HG03565 (cell line): ENCODE measurements around the gene CELF2.
A peak's percentile ranks its signal among the peaks of the same experiment; 100 is the strongest.

ENCODE experiments used
- ATAC-seq: cut with Tn5 transposase; IDR thresholded peaks from one replicate; pipeline ENCODE4 v1.9.1; 2021; ENCODE audit warnings: mild to moderate bottlenecking, moderate library complexity; ENCODE audit not compliant: unreplicated experiment

Gene CELF2

GRCh38 chr10:11242443-11243387, 225.0 kb downstream of the CELF2 start:
- ATAC-seq: peak; percentile 31

- ATAC-seq: no peak
These were observed 226.0 kb downstream of the CELF2 start for GRCh38 chr10:11243425-11244222.

GRCh38 chr10:11245095-11245479, 227.4 kb downstream of the CELF2 start:
- peak; percentile 13 for ATAC-seq

DNA sequence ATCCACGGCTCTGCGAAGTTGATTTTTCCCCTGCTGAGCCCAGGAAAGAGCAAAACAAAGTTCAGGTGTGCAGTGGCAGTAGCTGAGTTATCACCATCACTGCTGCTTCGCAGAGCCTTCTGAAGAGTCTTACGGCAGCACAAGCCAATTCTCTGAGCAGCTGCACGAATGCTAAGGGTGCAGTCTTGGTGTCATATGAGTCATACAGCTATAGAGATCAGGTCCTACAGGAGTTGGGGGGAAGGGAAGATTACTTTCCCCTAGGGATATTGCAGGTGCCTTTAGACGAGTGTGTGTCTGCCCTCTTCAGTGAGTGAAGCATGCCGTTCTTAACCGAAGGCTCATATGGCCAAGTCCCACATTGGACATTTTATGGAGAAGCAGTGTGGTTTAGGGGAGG, 227.8 kb downstream of the CELF2 start:
- peak; percentile 36 for ATAC-seq

DNA sequence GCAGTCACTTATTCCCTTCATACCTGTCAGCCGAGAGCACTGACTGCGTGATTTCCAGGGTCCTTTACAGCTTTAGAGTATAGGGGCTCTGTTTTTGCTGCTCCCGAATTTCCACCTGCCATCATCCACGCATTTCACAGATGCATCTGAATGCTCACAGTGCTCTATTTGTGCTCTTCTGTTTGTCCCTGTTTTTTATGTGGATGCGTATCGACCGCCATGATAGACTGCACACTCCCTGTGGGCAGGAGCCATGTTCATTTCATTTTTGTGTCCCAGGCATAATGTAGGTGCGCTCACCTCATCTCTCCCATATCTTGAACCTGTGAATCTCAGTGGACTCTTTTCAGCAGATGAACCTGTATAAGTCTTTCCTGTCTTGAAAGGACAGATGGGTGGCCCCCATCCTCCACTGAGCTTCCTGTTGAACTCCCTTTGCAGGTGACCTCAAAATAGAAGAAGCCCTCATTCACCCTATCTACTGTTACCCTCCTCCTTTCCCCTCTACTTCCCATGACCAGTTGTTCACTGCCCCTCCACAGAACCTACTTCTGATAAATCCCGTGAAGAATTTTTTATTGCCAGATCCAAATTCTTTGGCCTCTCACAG, 228.4 kb downstream of the CELF2 start:
- no peak for ATAC-seq

DNA sequence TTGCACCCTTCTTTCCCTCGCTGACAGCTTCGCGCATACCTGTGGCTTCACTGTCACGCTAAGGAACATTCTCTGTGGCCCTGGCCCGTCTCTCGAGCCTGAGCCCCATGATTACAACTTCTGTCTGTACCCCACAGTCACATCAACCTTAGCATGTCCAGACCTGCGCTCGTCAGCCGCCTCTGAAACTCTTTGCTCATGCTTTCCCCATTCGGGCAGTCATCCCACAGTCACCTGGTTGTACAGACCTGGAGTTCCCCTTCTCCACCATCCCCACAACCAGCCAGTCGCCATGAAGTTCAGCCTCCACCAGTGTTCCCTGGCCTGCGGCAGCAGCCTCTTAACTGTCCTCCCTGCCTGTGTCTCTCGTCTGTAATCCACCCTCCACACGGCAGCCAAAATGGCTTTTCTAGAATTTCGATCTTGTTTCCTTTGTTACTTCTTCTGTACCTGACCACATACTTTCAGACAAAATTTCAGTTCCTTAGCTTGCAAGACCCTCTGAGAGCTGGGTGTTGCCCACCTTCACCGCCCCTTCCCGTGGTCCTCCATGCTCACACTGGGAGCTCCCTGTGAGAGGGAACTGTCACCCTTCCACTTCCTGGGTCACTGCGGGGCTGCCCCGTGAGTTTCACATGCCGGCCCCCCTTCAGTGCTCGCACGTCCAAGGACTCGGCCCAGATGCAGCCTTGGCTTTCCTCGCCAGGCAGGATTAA, 229.2 kb downstream of the CELF2 start:
- ATAC-seq: peak; percentile 27

- ATAC-seq: no peak
These were observed 231.6 kb downstream of the CELF2 start for GRCh38 chr10:11249152-11249807.

DNA sequence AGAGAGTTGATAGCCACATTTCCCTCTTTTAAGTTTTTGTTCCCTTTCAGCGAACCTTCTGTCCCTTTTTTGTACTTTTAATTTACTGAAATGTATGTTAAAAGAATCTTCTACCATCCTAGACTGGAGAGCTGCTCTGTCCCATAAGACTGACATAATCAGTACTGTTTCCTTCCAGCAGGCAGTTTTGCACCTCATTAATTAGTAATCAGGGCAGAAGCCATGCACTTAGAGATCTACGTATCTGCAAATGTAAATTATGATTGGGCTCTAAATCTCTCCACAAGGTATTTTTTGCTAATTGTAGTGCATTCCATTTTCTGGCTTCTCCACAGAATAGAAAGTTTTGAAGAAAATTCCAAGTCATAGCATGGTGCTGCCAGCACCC, 232.1 kb downstream of the CELF2 start:
- no peak for ATAC-seq

DNA sequence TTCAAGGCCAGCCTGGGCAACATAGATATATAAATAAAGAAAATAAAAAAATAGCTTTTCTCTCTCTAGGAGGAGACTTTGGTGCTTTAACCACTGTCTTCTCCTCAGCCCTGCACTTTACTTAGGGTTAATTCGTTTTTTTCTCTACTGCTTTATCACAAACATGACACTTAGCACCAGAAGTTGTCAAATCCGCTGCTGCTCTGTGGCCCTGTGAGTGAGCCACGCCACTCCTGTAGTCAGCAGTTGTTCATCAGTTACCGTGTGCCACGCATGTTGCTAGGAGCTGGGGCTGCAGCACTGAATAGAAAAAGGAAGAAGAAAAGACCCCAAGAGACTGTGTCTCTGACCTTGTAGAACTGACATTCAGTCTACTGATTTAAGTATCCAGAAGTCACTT, 232.6 kb downstream of the CELF2 start:
- ATAC-seq: no peak

DNA sequence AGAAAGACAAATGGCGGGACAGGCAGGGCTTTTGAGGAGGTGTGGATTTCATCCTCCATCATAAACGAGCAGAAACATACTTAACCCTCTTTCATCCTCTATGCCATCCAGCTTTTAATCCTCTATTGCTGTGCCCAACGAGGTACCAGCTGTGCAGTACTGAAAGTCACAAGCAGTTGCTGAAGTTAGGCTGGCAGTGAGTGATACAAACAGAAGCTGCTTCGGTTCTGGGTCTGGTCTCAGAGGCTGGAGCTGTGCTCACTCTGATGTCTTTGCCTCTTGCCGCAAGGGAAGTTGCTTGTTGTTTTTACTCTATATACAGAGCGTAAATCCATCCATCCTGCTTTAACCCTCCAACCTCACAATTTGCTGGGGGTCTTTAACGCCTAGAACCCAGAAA, 235.2 kb downstream of the CELF2 start:
- no peak for ATAC-seq

- no peak for ATAC-seq
These were observed 235.8 kb downstream of the CELF2 start for GRCh38 chr10:11253385-11254002.

DNA sequence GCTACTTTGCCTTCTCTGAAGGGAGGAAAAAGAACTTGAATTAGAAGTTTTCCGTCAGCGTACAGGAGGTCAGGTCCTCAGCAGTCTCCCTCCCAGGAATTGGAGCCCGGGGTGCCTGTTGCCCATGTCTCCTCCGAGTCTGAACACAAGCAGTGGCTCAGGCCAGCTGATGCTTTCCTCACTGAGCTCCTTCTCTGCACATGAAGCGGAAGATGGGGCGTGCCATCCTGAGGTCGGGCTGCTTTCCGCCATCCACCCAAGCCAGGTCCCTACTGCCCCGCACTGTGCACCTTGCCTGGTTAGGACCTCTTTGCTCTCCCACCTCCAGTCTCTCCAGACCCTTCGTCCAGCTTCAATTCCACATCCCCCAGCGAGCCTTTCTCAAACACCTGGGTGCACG, 237.5 kb downstream of the CELF2 start:
- no peak for ATAC-seq

- no peak for ATAC-seq
These were observed 238.2 kb downstream of the CELF2 start for GRCh38 chr10:11255796-11256444.

DNA sequence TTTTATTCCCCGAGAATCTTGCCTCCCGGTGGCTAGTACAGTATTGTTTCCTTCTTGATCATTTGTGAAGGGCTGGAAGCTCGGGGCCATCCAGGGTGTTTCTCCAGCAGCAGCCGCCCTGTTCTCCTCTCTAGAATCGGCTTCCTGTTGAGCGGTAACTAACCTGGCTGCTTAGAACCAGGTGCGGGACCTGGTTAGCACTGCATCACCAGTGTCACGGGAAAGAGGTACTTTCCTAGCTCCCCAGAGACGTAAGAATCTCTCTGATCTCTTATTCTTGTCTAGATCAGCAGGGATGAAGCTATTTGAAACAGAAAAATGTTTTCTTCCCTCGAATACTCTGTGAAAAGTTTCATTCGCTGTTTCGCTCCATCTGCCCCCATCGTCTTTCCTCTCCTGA, 239.2 kb downstream of the CELF2 start:
- ATAC-seq: no peak

DNA sequence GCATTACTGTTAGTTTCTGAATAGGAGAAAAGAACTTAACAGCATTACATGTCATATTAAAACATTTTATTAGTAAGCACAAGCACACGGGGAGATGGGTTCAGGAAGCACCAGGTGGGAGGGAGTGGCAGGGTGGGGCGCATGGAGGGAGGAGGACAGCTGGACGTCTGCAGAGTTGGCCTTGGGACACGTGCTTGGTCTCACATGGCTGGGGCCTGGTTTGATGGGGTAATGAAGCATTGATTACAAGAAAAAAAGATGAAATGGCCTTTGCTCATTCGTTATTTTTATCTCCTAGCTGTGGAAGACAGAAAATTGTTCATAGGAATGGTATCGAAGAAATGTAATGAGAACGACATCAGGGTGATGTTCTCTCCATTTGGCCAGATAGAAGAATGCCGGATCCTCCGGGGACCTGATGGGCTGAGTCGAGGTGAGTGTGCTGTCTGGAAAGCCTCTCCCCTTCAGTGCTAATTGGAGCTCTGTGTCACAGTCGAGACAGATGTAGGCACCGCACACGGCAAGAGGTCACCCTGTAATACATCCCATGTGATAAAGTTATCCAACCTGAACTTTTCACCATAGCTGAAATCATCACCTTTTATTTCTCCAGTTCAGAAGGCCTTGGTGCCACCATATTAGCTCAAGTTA, 239.9 kb downstream of the CELF2 start:
- ATAC-seq: no peak

DNA sequence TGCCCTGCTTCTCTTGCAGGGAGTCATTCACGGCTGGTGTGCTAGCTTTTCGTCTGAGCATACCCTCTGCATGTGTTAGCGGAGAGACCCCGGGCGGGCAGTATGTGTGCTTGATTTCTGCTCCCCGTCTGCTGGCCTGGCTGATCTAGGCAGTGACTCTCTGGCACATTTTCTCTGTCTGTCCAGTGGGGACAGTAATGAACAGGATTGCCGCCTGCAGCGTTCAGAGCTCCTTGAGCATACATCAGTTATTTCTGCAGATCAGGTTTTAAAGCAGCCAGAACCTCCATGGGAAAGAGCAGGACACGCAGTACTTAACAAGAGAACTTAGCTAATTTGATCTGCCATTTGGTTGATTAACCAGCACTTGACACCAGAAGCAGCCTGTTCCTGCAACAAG, 242.5 kb downstream of the CELF2 start:
- ATAC-seq: no peak

DNA sequence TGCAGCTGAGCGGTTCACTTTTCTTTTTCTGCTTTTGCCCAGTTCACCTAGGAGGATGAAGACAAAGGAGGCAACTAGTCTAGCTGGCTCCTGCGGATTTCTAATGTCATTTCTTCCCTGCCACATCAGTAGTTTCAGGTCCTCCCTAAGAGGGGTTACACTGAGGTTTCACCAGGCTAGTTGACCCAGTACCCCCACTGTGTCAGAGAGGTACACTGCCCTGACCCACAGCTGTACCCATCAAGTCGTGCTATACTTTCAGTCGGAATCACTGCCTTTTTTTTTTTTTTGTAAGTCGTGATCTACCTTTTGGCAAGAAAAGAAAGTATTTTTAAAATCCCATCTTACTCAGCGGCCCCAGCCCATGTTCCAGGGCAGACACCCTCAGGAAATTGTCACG, 243.5 kb downstream of the CELF2 start:
- no peak for ATAC-seq

GRCh38 chr10:11261687-11262493, 244.2 kb downstream of the CELF2 start:
- no peak for ATAC-seq
